GM12874 (cell line): ENCODE results near the gene DCXR.

Experiments
- CTCF ChIP-seq: IDR thresholded peaks from 2 replicates; pipeline ENCODE4 v1.5.1; 2011; ENCODE audit warnings: low read depth, mild to moderate bottlenecking, control low read depth, low read length, moderate library complexity; ENCODE audit not compliant: insufficient read depth

DCXR gene

GRCh38 chr17:82001571-82002056 is 35.9 kb downstream of the DCXR start:
- no peak for TF ChIP-seq CTCF

- no peak for TF ChIP-seq CTCF
Measured at GRCh38 chr17:82000803-82001570, 36.5 kb downstream of the DCXR start.

- no peak for TF ChIP-seq CTCF
Measured at GRCh38 chr17:81999976-82000802, 37.3 kb downstream of the DCXR start.

GRCh38 chr17:81999587-81999975 is 37.9 kb downstream of the DCXR start:
- no peak for TF ChIP-seq CTCF

- no peak for TF ChIP-seq CTCF
Measured at GRCh38 chr17:81998691-81999438, 38.6 kb downstream of the DCXR start.

- no peak for TF ChIP-seq CTCF
Measured at GRCh38 chr17:81998212-81998611, 39.3 kb downstream of the DCXR start.

GRCh38 chr17:81996757-81997441 is 40.6 kb downstream of the DCXR start:
- TF ChIP-seq CTCF, result no peak
